Measurements from ENCODE around the gene SEMA3D.
A peak's percentile ranks its signal among the peaks of the same experiment; 100 is the strongest.
"Not testable (repeated sequence)": the region's sequence is repeated elsewhere in the genome, so short reads cannot be mapped to it uniquely, and the experiment has no call there.

SEMA3D gene

DNA sequence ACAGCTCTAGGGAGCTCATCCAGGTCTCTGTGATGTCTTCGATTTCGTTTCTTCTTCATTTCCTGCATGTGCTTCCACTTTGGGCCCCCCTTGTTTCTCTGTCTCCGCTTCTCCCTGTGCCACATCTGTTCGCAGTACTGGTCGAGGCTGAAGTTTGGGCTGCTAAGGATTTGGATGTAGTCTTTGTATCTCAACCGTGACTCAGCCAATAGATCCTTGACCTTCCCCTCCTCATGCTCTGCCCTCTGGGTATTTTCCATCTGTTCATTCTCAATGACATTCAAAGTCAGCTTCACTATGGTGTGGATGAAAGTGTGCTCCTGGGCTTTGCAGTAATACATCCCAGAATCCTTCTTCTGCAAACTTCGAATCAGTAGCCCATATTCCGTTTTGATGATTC is 187.4 kb downstream of the SEMA3D start:
- no peak overlapping the region for H3K4me3 ChIP-seq (ENCODE audit: low read depth, low read length)
- in situ Hi-C loops (cut with HindIII; ENCODE audit: low sequenced_read_pairs), result no loop called here
- TF ChIP-seq, protein P1, sequence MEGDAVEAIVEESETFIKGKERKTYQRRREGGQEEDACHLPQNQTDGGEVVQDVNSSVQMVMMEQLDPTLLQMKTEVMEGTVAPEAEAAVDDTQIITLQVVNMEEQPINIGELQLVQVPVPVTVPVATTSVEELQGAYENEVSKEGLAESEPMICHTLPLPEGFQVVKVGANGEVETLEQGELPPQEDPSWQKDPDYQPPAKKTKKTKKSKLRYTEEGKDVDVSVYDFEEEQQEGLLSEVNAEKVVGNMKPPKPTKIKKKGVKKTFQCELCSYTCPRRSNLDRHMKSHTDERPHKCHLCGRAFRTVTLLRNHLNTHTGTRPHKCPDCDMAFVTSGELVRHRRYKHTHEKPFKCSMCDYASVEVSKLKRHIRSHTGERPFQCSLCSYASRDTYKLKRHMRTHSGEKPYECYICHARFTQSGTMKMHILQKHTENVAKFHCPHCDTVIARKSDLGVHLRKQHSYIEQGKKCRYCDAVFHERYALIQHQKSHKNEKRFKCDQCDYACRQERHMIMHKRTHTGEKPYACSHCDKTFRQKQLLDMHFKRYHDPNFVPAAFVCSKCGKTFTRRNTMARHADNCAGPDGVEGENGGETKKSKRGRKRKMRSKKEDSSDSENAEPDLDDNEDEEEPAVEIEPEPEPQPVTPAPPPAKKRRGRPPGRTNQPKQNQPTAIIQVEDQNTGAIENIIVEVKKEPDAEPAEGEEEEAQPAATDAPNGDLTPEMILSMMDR (IDR thresholded peaks at IDR 0.05; ENCODE audit: low read depth, low read length), result no peak
- DNase-seq (ENCODE audit: low read depth, low spot score), result no peak

DNA sequence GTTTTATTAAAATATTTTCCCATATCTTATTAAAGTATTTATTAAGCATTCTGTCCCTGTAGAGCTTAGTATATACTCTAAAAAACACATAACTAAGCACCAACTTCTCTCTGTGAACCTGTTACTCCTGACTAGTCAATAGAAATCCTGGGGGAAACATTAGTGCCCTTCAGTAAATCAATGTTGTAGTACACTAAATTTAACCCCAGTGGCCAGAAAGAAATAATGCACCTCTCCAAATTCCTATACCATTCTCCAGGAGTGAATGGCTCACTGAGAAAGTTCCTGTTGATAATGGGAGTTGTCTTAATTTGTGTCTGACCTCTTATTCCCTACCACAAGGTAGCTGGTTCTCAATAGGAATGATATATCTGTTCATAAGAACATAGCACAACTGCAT is 188.2 kb downstream of the SEMA3D start:
- TF ChIP-seq, protein P1 (IDR thresholded peaks at IDR 0.05; ENCODE audit: low read depth, low read length), result no peak
- H3K4me3 ChIP-seq (ENCODE audit: low read depth, low read length), result no peak overlapping the region
- in situ Hi-C loops (cut with HindIII; ENCODE audit: low sequenced_read_pairs), result no loop called here
- no peak for DNase-seq (ENCODE audit: low read depth, low spot score)

- DNase-seq (ENCODE audit: low read depth, low spot score), result no peak
- TF ChIP-seq, protein P1 (IDR thresholded peaks at IDR 0.05; ENCODE audit: low read depth, low read length), result no peak
- in situ Hi-C loops (cut with HindIII; ENCODE audit: low sequenced_read_pairs), result no loop called here
- no peak overlapping the region for H3K4me3 ChIP-seq (ENCODE audit: low read depth, low read length)
Measured at GRCh38 chr7:84997626-84998025, 189.2 kb downstream of the SEMA3D start.

DNA sequence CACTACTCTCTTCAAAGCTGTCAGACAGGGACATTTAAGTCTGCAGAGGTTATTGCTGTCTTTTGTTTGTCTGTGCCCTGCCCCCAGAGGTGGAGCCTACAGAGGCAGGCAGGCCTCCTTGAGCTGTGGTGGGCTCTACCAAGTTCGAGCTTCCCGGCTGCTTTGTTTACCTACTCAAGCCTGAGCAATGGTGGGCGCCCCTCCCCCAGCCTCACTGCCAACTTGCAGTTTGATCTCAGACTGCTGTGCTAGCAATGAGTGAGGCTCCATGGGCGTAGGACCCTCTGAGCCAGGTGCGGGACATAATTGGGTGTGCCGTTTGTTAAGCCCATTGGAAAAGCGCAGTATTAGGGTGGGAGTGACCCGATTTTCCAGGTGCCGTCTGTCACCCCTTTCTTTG is 193.9 kb downstream of the SEMA3D start:
- DNase-seq (ENCODE audit: low read depth, low spot score); in situ Hi-C loops (cut with HindIII; ENCODE audit: low sequenced_read_pairs); H3K4me3 ChIP-seq (ENCODE audit: low read depth, low read length): not testable (repeated sequence)

DNA sequence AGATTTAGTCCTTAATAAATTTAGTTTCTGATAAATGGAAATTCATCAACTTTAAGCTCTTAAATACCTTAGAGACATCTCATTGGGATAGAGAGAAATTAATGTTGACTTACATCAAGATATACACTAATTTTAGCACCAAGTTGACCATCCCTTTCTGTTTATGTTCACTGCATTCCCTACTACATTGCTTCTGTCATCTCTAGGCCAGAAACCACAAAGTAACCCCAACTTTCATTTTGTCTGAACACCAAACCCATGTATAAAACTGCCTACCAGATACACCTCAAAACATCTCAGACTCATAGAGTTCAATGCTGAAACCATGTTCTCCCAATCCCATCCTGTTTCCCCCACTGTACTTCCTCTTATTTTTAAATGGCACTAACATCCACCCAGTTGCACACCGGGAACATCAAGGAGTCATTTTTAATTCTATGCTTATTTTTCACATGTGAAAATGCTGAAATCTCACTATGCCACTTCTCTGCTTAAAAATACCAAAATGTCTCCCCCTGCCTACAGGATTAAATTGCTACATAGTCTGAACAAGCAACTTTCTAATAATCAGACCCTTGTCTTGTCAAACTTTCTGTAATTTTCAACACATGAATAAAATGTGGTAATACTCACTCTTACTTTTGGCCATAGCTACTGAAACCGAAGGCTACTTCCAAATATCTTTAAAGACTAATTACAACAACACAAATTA is 201.6 kb downstream of the SEMA3D start:
- TF ChIP-seq, protein P1 (IDR thresholded peaks at IDR 0.05; ENCODE audit: low read depth, low read length), result peak; percentile 18
- in situ Hi-C loops (cut with HindIII; ENCODE audit: low sequenced_read_pairs), result no loop called here
- H3K4me3 ChIP-seq (ENCODE audit: low read depth, low read length), result no peak overlapping the region
- DNase-seq (ENCODE audit: low read depth, low spot score), result no peak

DNA sequence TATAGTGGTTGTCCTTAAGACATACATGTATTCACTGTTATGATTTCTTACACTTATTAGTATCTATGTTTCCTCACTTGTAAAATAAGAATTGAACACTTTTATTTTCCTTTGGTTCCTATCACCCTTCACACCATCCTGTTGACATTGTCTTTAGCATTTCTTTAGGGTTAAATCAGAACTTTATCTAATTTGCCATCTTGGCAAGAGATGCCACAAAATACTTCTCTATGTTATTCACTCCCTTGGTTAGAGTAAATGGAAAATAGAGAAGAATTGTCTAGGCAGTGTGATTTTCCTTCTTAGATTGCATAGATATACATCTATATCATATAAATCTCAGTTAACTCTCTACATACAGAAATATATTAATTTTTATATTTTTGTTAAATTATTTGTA is 204.7 kb downstream of the SEMA3D start:
- no peak overlapping the region for H3K4me3 ChIP-seq (ENCODE audit: low read depth, low read length)
- in situ Hi-C loops (cut with HindIII; ENCODE audit: low sequenced_read_pairs), result no loop called here

More for the DNA sequence above, 204.7 kb downstream of the SEMA3D start:
- TF ChIP-seq, protein P1 (IDR thresholded peaks at IDR 0.05; ENCODE audit: low read depth, low read length), result no peak
- DNase-seq (ENCODE audit: low read depth, low spot score), result no peak
